Mesothelial cell of epicardium (in vitro differentiated cells): ENCODE measurements around the gene PGBD1. TPM values are rescaled to one million over a fixed set of nuclear protein-coding genes. Genes with fewer than 3 reads are reported as not detected.

Experiments
- DNase-seq, 2 experiments: peaks; one replicate each; pipeline ENCODE4 v3.0.0; 2021; ENCODE audit warnings: low spot score in 2 of 2; ENCODE audit not compliant: unreplicated experiment in 2 of 2
- H3K27ac Mint-ChIP-seq: 2 replicates; pipeline ENCODE4 v1.8.0; 2021; ENCODE audit warnings: mixed read lengths
- H3K27me3 Mint-ChIP-seq: 2 replicates; pipeline ENCODE4 v1.8.0; 2021; ENCODE audit warnings: low read depth, mixed read lengths
- H3K36me3 Mint-ChIP-seq: 2 replicates; pipeline ENCODE4 v1.8.0; 2021; ENCODE audit warnings: mixed read lengths
- H3K4me1 Mint-ChIP-seq: 2 replicates; pipeline ENCODE4 v1.8.0; 2021; ENCODE audit warnings: mixed read lengths
- H3K4me3 Mint-ChIP-seq: 2 replicates; pipeline ENCODE4 v1.8.0; 2021; ENCODE audit warnings: mild to moderate bottlenecking, moderate library complexity, mixed read lengths
- H3K9me3 Mint-ChIP-seq: 2 replicates; pipeline ENCODE4 v1.8.0; 2021; ENCODE audit warnings: mixed read lengths
- CTCF ChIP-seq: fragments of 200-600 bp; sonication (generic); IDR thresholded peaks from one replicate; pipeline ENCODE4 v1.5.0; 2021; ENCODE audit warnings: antibody characterized with exemption; ENCODE audit not compliant: unreplicated experiment
- total RNA-seq: library from RNA; stranded (reverse); gene quantifications from 3 replicates; pipeline ENCODE4 v1.2.1, GENCODE V29; 2021

PGBD1 gene
- total RNA-seq, 1 donor from 2014 or later, result 9.4 TPM

GRCh38 chr6:28243946-28244345 is 37.4 kb upstream of the PGBD1 start:
- no peak for DNase-seq

GRCh38 chr6:28245206-28245941 is 36.0 kb upstream of the PGBD1 start:
- H3K27me3 Mint-ChIP-seq, result no peaks in the 10 kb centered on the region

More at GRCh38 chr6:28243946-28244345, 37.4 kb upstream of the PGBD1 start:
- H3K27me3 Mint-ChIP-seq, result no peaks in the 10 kb centered on the region
- H3K9me3 Mint-ChIP-seq, result no peaks in the 10 kb centered on the region
- H3K4me3 Mint-ChIP-seq, result no peak overlapping the region
- no peak overlapping the region for H3K27ac Mint-ChIP-seq
- peaks cover 31% of the 10 kb centered on the region for H3K36me3 Mint-ChIP-seq
- no peaks in the 10 kb centered on the region for H3K4me1 Mint-ChIP-seq
- TF ChIP-seq CTCF, result no peak

GRCh38 chr6:28248916-28249315 is 32.5 kb upstream of the PGBD1 start:
- Mint-ChIP-seq H3K4me1 (peaks cover 19% of the 10 kb centered on the region), H3K27ac (no peak overlapping the region), H3K27me3 (no peaks in the 10 kb centered on the region), H3K4me3 (no peak overlapping the region), H3K36me3 (peaks cover 31% of the 10 kb centered on the region), H3K9me3 (no peaks in the 10 kb centered on the region)
- DNase-seq, result no peak
- TF ChIP-seq CTCF, result no peak

More at GRCh38 chr6:28245206-28245941, 36.0 kb upstream of the PGBD1 start:
- Mint-ChIP-seq H3K4me1 (no peaks in the 10 kb centered on the region), H3K36me3 (peaks cover 31% of the 10 kb centered on the region), H3K4me3 (no peak overlapping the region), H3K9me3 (no peaks in the 10 kb centered on the region), H3K27ac (no peak overlapping the region)
- no peak for DNase-seq
- TF ChIP-seq CTCF, result no peak

- DNase-seq, result no peak
- Mint-ChIP-seq H3K9me3 (no peaks in the 10 kb centered on the region), H3K4me1 (peaks cover 19% of the 10 kb centered on the region), H3K4me3 (peak overlapping the region; percentile 64), H3K27ac (no peak overlapping the region), H3K27me3 (no peaks in the 10 kb centered on the region), H3K36me3 (peaks cover 19% of the 10 kb centered on the region)
- no peak for TF ChIP-seq CTCF
These were observed 30.6 kb upstream of the PGBD1 start for GRCh38 chr6:28250747-28251146.

- H3K4me3 Mint-ChIP-seq, result peak overlapping the region; percentile 98
- no peaks in the 10 kb centered on the region for H3K9me3 Mint-ChIP-seq
- peaks cover 14% of the 10 kb centered on the region for H3K36me3 Mint-ChIP-seq
- no peak for TF ChIP-seq CTCF
- no peaks in the 10 kb centered on the region for H3K27me3 Mint-ChIP-seq
- peaks cover 19% of the 10 kb centered on the region for H3K4me1 Mint-ChIP-seq
- peak overlapping the region; percentile 85 for H3K27ac Mint-ChIP-seq
- no peak for DNase-seq
These were observed 29.7 kb upstream of the PGBD1 start for GRCh38 chr6:28251661-28252008.
